Spleen (tissue), 7 donors: ENCODE data around the gene MIDN.

Source experiments
- POLR2A ChIP-seq, 3 donors: fragments of 450-650 bp; IDR thresholded peaks; one replicate each; pipeline ENCODE4 v1.5.1; 2017; ENCODE audit warnings: antibody characterized with exemption in 3 of 3, mild to moderate bottlenecking in 1 of 3
- TF ChIP-seq, protein P1 (sequence below), 11 experiments: fragments of 200-600 bp in 7 of 11; fragments of 450-650 bp in 4 of 11; sonication (generic) in 4 of 11; IDR thresholded peaks in 8 of 11; conservative IDR thresholded peaks in 3 of 11; 1 replicate in 7 of 11; 2 replicates in 4 of 11; pipeline versions ENCODE4 v1.4.0 to v1.8.0; 2016 to 2021; ENCODE audit warnings: antibody characterized with exemption in 11 of 11, inconsistent platforms in 4 of 11, mild to moderate bottlenecking in 1 of 11
- donor health status: DM: no; HTN: no; CAD: no; lungs with moderate emphysema.
- donor health status: DM: no; HTN: no; CAD: no.
- donor health status: DM: no; HTN: no; CAD: no.

DNA sequence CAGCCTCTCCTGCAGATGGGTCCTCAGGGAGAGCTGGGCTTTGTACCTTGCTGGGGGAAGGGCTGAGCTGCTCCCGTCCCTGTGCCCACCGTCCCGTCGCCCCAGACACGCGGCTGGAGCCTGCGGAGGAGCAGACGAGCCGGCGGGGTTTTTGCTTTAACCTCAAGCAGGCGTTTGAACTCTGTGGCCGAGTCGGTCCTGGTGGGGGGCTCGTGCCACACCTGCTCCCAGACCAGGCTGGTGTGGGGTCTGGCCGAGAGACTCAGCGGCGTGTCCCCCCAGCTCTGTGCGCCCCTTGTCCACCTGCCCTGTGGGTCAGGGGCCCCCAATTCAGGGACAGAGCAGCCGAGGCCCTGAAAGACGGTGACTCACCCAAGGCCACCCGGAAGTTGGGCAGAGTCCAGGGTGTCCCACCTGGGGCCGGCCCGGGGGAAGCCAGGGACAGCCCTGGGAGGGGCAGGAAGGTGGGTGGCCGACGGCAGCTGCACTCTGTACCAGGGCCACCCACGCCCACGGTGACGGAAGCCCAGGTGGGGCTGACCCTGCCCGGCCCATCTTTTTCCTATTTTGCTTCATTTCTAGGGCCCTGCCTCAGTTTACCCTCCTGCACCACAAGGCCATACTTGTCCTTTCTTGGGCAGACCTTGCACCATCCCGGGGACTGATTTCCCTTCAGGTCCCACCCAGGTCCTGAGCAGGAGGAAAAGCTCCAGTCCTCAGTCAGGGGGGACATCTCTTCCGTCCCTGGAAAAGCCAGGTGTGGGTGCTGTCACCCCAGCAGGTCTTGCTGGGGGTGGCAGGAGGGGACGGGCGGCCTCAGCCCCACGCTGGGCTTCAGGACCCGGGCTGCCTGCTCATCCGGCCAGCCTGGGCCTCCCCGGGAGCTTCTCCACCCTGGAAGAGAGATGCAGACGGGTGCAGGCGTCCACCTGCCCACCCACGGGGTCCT lies 42.6 kb downstream of the MIDN start:
- TF ChIP-seq, protein P1, sequence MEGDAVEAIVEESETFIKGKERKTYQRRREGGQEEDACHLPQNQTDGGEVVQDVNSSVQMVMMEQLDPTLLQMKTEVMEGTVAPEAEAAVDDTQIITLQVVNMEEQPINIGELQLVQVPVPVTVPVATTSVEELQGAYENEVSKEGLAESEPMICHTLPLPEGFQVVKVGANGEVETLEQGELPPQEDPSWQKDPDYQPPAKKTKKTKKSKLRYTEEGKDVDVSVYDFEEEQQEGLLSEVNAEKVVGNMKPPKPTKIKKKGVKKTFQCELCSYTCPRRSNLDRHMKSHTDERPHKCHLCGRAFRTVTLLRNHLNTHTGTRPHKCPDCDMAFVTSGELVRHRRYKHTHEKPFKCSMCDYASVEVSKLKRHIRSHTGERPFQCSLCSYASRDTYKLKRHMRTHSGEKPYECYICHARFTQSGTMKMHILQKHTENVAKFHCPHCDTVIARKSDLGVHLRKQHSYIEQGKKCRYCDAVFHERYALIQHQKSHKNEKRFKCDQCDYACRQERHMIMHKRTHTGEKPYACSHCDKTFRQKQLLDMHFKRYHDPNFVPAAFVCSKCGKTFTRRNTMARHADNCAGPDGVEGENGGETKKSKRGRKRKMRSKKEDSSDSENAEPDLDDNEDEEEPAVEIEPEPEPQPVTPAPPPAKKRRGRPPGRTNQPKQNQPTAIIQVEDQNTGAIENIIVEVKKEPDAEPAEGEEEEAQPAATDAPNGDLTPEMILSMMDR (IDR thresholded peaks at IDR 0.05 in 8 of 11, conservative IDR thresholded peaks at IDR 0.05 in 3 of 11) = no peak
- no peak for TF ChIP-seq POLR2A (IDR thresholded peaks at IDR 0.05)
